Mucosa of rectum (tissue), 2 donors: Measurements from ENCODE around the gene MIS12.

ENCODE experiments used
- H3K27ac ChIP-seq, 2 donors: one replicate each; pipeline ENCODE4 v1.7.0; 2013; ENCODE audit warnings: inconsistent platforms in 2 of 2, low read depth in 2 of 2, low read length in 2 of 2
- H3K27me3 ChIP-seq, 2 donors: one replicate each; pipeline ENCODE4 v1.7.0; 2013; ENCODE audit warnings: low read length in 2 of 2; ENCODE audit not compliant: control insufficient read depth in 2 of 2, insufficient read depth in 2 of 2
- H3K36me3 ChIP-seq, 2 donors: one replicate each; pipeline ENCODE4 v1.7.0; 2013; ENCODE audit warnings: low read length in 2 of 2; ENCODE audit not compliant: control insufficient read depth in 2 of 2, insufficient read depth in 2 of 2
- H3K4me1 ChIP-seq, 2 donors: one replicate each; pipeline ENCODE4 v1.7.0; 2013; ENCODE audit warnings: low read length in 2 of 2, mild to moderate bottlenecking in 1 of 2; ENCODE audit not compliant: control insufficient read depth in 2 of 2, insufficient read depth in 2 of 2
- H3K4me3 ChIP-seq, 2 donors: one replicate each; pipeline ENCODE4 v1.7.0; 2013; ENCODE audit warnings: low read length in 2 of 2
- H3K9ac ChIP-seq, 2 donors: one replicate each; pipeline ENCODE4 v1.7.0; 2013; ENCODE audit warnings: low read length in 2 of 2, low read depth in 1 of 2, mild to moderate bottlenecking in 1 of 2
- H3K9me3 ChIP-seq, 2 donors: one replicate each; pipeline ENCODE4 v1.7.0; 2013; ENCODE audit warnings: low read length in 2 of 2; ENCODE audit not compliant: control insufficient read depth in 2 of 2
- donor health status: healthy.
- donor health status: Normal muscosa, but diverticular disease.

The MIS12 gene

GRCh38 chr17:5499476-5500231, 13.3 kb downstream of the MIS12 start:
- no peaks in the 10 kb centered on the region for H3K4me1 ChIP-seq
- no peaks in the 10 kb centered on the region for H3K36me3 ChIP-seq
- H3K4me3 ChIP-seq, result peak overlapping the region in 1 of 2 donors; percentile 51
- peaks cover 0 to 5% of the 10 kb centered on the region in 2 donors for H3K27me3 ChIP-seq
- H3K27ac ChIP-seq, result no peak overlapping the region
- no peaks in the 10 kb centered on the region for H3K9me3 ChIP-seq
- peak overlapping the region in 1 of 2 donors; percentile 6 for H3K9ac ChIP-seq

- no peaks in the 10 kb centered on the region for H3K4me1 ChIP-seq
- H3K4me3 ChIP-seq, result peak overlapping the region; percentile 51
- H3K9me3 ChIP-seq, result no peaks in the 10 kb centered on the region
- peaks cover 0 to 2% of the 10 kb centered on the region in 2 donors for H3K36me3 ChIP-seq
- peaks cover 0 to 5% of the 10 kb centered on the region in 2 donors for H3K27me3 ChIP-seq
- peak overlapping the region; percentile 19 to 30 for H3K9ac ChIP-seq
- H3K27ac ChIP-seq, result no peak overlapping the region
Measured at GRCh38 chr17:5500247-5500588, 13.9 kb downstream of the MIS12 start.

GRCh38 chr17:5500589-5501391, 14.4 kb downstream of the MIS12 start:
- peak overlapping the region in 1 of 2 donors; percentile 23 for H3K27ac ChIP-seq

GRCh38 chr17:5501685-5502084, 15.3 kb downstream of the MIS12 start:
- Histone ChIP-seq H3K4me3 (no peak overlapping the region), H3K9ac (no peak overlapping the region), H3K27me3 (peaks cover 0 to 5% of the 10 kb centered on the region in 2 donors), H3K36me3 (peaks cover 0 to 3% of the 10 kb centered on the region in 2 donors), H3K4me1 (no peaks in the 10 kb centered on the region), H3K27ac (no peak overlapping the region), H3K9me3 (no peaks in the 10 kb centered on the region)

More at GRCh38 chr17:5500589-5501391, 14.4 kb downstream of the MIS12 start:
- no peaks in the 10 kb centered on the region for H3K4me1 ChIP-seq
- H3K27me3 ChIP-seq, result peaks cover 0 to 5% of the 10 kb centered on the region in 2 donors
- peak overlapping the region; percentile 19 to 30 for H3K9ac ChIP-seq
- H3K4me3 ChIP-seq, result peak overlapping the region; percentile 51
- H3K9me3 ChIP-seq, result no peaks in the 10 kb centered on the region
- peaks cover 0 to 3% of the 10 kb centered on the region in 2 donors for H3K36me3 ChIP-seq

GRCh38 chr17:5502552-5502951, 16.2 kb downstream of the MIS12 start:
- Histone ChIP-seq H3K27me3 (peaks cover 0 to 5% of the 10 kb centered on the region in 2 donors), H3K4me3 (no peak overlapping the region), H3K4me1 (no peaks in the 10 kb centered on the region), H3K36me3 (peaks cover 0 to 3% of the 10 kb centered on the region in 2 donors), H3K27ac (no peak overlapping the region), H3K9ac (no peak overlapping the region), H3K9me3 (no peaks in the 10 kb centered on the region)

GRCh38 chr17:5506307-5506706, 19.9 kb downstream of the MIS12 start:
- Histone ChIP-seq H3K27ac (no peak overlapping the region), H3K36me3 (peaks cover 0 to 3% of the 10 kb centered on the region in 2 donors), H3K27me3 (no peaks in the 10 kb centered on the region), H3K4me3 (no peak overlapping the region), H3K9me3 (no peaks in the 10 kb centered on the region), H3K4me1 (no peaks in the 10 kb centered on the region), H3K9ac (no peak overlapping the region)

- Histone ChIP-seq H3K9ac (no peak overlapping the region), H3K27ac (no peak overlapping the region)
Measured at GRCh38 chr17:5508810-5509209, 22.4 kb downstream of the MIS12 start.

GRCh38 chr17:5509482-5509881, 23.1 kb downstream of the MIS12 start:
- no peak overlapping the region for H3K27ac ChIP-seq
- H3K9ac ChIP-seq, result no peak overlapping the region
- peaks cover 0 to 5% of the 10 kb centered on the region in 2 donors for H3K36me3 ChIP-seq

More at GRCh38 chr17:5508810-5509209, 22.4 kb downstream of the MIS12 start:
- Histone ChIP-seq H3K9me3 (no peaks in the 10 kb centered on the region), H3K27me3 (no peaks in the 10 kb centered on the region), H3K4me3 (no peak overlapping the region), H3K4me1 (no peaks in the 10 kb centered on the region), H3K36me3 (peaks cover 0 to 3% of the 10 kb centered on the region in 2 donors)

GRCh38 chr17:5510771-5511170, 24.4 kb downstream of the MIS12 start:
- H3K9me3 ChIP-seq, result no peaks in the 10 kb centered on the region
- H3K27ac ChIP-seq, result no peak overlapping the region
- no peak overlapping the region for H3K9ac ChIP-seq
- peaks cover 2 to 8% of the 10 kb centered on the region in 2 donors for H3K36me3 ChIP-seq
- no peaks in the 10 kb centered on the region for H3K4me1 ChIP-seq
- no peak overlapping the region for H3K4me3 ChIP-seq
- no peaks in the 10 kb centered on the region for H3K27me3 ChIP-seq

More at GRCh38 chr17:5509482-5509881, 23.1 kb downstream of the MIS12 start:
- Histone ChIP-seq H3K27me3 (no peaks in the 10 kb centered on the region), H3K4me1 (no peaks in the 10 kb centered on the region), H3K9me3 (no peaks in the 10 kb centered on the region), H3K4me3 (no peak overlapping the region)
